GM19099 (cell line): ENCODE results near the gene GABRA5.

Source experiments
- POLR2A ChIP-seq: IDR thresholded peaks from 3 replicates; pipeline ENCODE4 v1.6.1; 2011; ENCODE audit warnings: low read depth; ENCODE audit not compliant: insufficient read length; ENCODE audit errors: extremely low read depth

The GABRA5 gene

GRCh38 chr15:26869628-26870027 lies 2.8 kb downstream of the GABRA5 start:
- TF ChIP-seq POLR2A: no peak

GRCh38 chr15:26870346-26870745 lies 3.5 kb downstream of the GABRA5 start:
- TF ChIP-seq POLR2A: no peak

GRCh38 chr15:26872206-26872605 lies 5.3 kb downstream of the GABRA5 start:
- no peak for TF ChIP-seq POLR2A

- TF ChIP-seq POLR2A: no peak
These were observed 7.0 kb downstream of the GABRA5 start for GRCh38 chr15:26873846-26874245.

- TF ChIP-seq POLR2A: no peak
These were observed 8.1 kb downstream of the GABRA5 start for GRCh38 chr15:26874774-26875475.

GRCh38 chr15:26875476-26875850 lies 8.6 kb downstream of the GABRA5 start:
- no peak for TF ChIP-seq POLR2A

- TF ChIP-seq POLR2A: no peak
These were observed 11.0 kb downstream of the GABRA5 start for GRCh38 chr15:26877831-26878230.

GRCh38 chr15:26879706-26880105 lies 12.8 kb downstream of the GABRA5 start:
- no peak for TF ChIP-seq POLR2A

- TF ChIP-seq POLR2A: no peak
These were observed 15.2 kb downstream of the GABRA5 start for GRCh38 chr15:26882112-26882511.

GRCh38 chr15:26882616-26883365 lies 15.9 kb downstream of the GABRA5 start:
- TF ChIP-seq POLR2A: no peak

GRCh38 chr15:26883466-26883865 lies 16.6 kb downstream of the GABRA5 start:
- TF ChIP-seq POLR2A: no peak

- no peak for TF ChIP-seq POLR2A
These were observed 19.7 kb downstream of the GABRA5 start for GRCh38 chr15:26886566-26886965.

- no peak for TF ChIP-seq POLR2A
These were observed 21.2 kb downstream of the GABRA5 start for GRCh38 chr15:26887926-26888666.

GRCh38 chr15:26888761-26889160 lies 21.9 kb downstream of the GABRA5 start:
- TF ChIP-seq POLR2A: no peak

- no peak for TF ChIP-seq POLR2A
These were observed 22.5 kb downstream of the GABRA5 start for GRCh38 chr15:26889298-26889898.
